Inferior parietal cortex (tissue), 1 donor: ENCODE measurements around the gene HOXA2.

Experiments
- DNase-seq: peaks from one replicate; pipeline ENCODE4 v3.0.0-alpha.2; 2016; ENCODE audit errors: extremely low spot score

Gene HOXA2

GRCh38 chr7:27098578-27099451, 3.7 kb downstream of the HOXA2 start:
- DNase-seq = no peak

- DNase-seq = no peak
Measured at GRCh38 chr7:27097686-27098577, 4.6 kb downstream of the HOXA2 start.

- DNase-seq = no peak
Measured at GRCh38 chr7:27096768-27097514, 5.5 kb downstream of the HOXA2 start.

- no peak for DNase-seq
Measured at GRCh38 chr7:27095897-27096767, 6.4 kb downstream of the HOXA2 start, which contains the start of gene HOXA1. HOXA1 (minus strand) TSS chr7:27096000; CDS start chr7:27095912, 88 bp downstream.

GRCh38 chr7:27095050-27095896, 7.2 kb downstream of the HOXA2 start:
- no peak for DNase-seq

GRCh38 chr7:27094304-27095049, 8.0 kb downstream of the HOXA2 start:
- no peak for DNase-seq

- DNase-seq = no peak
Measured at GRCh38 chr7:27093184-27093895, 9.1 kb downstream of the HOXA2 start.

- no peak for DNase-seq
Measured at GRCh38 chr7:27092819-27093110, 9.7 kb downstream of the HOXA2 start.

- no peak for DNase-seq
Measured at GRCh38 chr7:27091941-27092818, 10.3 kb downstream of the HOXA2 start.

- no peak for DNase-seq
Measured at GRCh38 chr7:27091105-27091504, 11.4 kb downstream of the HOXA2 start.

GRCh38 chr7:27088002-27088922, 14.2 kb downstream of the HOXA2 start:
- DNase-seq = no peak

- DNase-seq = no peak
Measured at GRCh38 chr7:27083646-27084045, 18.8 kb downstream of the HOXA2 start.

- no peak for DNase-seq
Measured at GRCh38 chr7:27082171-27082570, 20.3 kb downstream of the HOXA2 start.

- DNase-seq = no peak
Measured at GRCh38 chr7:27080844-27081436, 21.5 kb downstream of the HOXA2 start.

- no peak for DNase-seq
Measured at GRCh38 chr7:27079234-27079975, 23.1 kb downstream of the HOXA2 start.
